Globus pallidus (tissue), 1 donor: ENCODE results near the gene PDE8B.

Experiments
- DNase-seq: peaks from one replicate; pipeline ENCODE4 v3.0.0-alpha.2; 2015; ENCODE audit warnings: low spot score

PDE8B gene, protein sequence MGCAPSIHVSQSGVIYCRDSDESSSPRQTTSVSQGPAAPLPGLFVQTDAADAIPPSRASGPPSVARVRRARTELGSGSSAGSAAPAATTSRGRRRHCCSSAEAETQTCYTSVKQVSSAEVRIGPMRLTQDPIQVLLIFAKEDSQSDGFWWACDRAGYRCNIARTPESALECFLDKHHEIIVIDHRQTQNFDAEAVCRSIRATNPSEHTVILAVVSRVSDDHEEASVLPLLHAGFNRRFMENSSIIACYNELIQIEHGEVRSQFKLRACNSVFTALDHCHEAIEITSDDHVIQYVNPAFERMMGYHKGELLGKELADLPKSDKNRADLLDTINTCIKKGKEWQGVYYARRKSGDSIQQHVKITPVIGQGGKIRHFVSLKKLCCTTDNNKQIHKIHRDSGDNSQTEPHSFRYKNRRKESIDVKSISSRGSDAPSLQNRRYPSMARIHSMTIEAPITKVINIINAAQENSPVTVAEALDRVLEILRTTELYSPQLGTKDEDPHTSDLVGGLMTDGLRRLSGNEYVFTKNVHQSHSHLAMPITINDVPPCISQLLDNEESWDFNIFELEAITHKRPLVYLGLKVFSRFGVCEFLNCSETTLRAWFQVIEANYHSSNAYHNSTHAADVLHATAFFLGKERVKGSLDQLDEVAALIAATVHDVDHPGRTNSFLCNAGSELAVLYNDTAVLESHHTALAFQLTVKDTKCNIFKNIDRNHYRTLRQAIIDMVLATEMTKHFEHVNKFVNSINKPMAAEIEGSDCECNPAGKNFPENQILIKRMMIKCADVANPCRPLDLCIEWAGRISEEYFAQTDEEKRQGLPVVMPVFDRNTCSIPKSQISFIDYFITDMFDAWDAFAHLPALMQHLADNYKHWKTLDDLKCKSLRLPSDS

GRCh38 chr5:77210091-77210963 is at the start of gene PDE8B:
Gene PDE8B (plus strand): TSS chr5:77210680. CDS start chr5:77210926, 246 bp downstream.
- DNase-seq = no peak

GRCh38 chr5:77163453-77163852 is 47.0 kb upstream of the PDE8B start:
- DNase-seq = peak; percentile 64

DNA sequence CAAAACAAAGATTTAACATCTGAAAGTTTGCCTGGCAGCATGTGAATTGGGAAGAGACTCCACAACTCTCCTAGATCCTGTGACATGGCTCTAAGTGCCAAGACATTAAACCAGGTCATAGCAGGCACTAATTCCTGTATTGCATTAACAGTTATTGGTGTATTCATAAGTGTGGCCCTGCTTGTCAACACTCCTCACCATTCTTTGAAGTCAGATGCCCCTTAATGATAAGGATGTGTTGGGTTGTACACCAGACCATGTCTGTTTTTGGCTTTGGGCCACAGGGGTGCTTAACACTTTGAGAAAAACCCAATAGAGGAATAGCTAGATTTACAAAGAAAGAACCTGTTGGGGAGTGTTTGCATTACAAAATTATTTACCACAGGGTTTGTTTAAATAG is 43.4 kb upstream of the PDE8B start:
- no peak for DNase-seq

DNA sequence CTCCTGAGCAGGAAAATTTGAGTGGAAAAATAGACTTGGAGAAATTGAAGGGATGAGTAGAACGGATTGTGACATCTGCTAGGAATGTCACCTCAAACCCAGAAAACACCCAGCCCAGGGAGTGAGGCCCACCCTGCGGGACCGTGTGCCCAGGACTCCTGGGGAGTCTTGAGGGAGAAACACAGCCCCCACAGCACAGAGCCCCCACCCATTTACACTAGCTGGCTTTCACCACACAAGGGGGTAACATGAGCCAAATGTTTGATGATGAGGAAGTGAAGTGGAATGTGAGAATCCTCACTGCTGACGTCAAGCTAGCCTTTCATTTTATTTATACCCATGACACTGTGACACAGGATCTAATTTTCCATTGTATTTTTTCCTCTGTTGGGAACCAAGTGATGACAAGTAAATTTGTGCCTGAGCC is 42.8 kb upstream of the PDE8B start:
- peak; percentile 37 for DNase-seq

DNA sequence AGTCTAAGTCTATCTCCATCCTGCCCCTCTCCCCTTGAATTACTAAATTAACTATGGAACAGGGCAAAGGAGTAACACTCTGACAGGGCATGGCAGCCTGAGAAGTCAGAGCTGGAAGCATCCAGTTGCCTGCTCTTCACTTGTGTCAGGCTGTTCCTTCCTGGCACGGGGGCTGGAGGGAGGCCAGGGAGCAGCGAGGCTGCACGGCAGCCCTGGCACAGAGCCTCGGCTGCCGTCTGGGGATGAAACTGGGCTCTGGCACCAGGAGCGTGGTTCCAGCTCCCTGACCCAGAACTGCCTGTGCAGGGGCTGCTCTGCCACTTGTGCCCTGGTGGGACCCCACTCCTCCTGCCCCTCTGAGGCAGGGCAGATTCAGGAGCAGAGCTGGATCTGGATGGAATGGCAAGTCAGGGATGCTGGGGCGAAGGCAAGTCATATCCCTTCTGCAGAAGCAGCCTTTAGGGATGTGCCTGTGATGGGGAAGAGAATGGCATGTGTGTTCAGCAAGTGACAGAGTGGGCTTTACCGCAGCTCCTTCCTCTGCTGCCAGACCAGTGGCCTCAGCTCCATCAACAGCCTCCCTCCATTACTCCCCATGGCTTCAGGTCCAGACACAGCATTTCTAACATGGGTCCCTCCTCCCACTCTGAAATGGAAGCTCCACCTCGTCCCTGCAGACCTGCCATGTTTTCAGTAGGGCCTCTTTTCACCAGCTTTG is 42.2 kb upstream of the PDE8B start:
- DNase-seq = peak; percentile 85

DNA sequence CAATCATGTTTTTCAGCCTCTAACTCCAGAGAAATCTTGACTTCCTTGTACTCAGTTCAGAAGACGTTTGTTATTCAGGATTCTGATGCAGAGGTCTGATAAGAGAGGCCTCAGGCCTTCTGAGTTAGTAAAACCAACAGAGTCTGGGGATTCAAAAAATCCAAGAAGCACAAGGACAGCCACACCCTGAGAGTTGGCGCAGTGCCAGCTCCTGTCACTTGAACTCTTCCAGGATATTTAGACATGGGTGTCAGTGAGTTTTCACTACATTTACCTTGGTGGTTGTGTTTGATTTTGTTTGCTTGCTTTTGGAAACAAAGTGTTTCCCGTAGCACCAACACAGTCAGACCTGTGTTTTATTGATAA is 41.6 kb upstream of the PDE8B start:
- DNase-seq = no peak

DNA sequence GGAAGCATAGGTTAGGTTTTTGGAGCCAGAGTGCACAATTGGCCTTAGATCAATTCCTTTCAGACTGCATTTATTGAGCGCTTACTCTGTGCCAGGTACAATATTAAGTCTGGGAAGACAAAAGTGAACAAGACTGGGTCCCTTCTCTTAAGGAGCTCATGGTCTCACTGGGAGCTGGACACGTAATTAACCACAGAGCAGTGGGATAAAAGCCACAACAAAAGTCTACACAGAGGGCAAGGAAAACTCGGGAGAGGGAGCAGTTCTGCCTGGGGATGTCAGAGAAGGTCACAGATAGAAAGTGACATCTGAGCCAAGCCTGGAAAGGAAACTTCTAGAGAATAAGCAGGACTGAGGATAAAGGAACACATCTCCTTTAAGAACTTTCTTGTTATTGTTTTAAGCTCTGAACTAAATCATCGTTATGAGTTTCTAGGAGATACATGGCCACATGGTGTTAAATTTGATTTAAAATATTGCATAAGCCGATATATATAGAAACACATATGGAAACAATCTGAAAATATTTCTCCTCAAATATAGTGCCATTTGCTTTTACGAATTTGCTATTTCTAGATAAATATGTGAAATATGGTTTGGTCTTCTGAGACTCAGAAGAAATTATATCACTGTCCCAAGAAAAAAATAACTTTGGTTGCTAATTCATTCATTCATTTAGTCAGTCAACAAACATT is 40.1 kb upstream of the PDE8B start:
- no peak for DNase-seq

GRCh38 chr5:77171141-77171910 is 39.2 kb upstream of the PDE8B start:
- no peak for DNase-seq

- no peak for DNase-seq
Measured at GRCh38 chr5:77172713-77173328, 37.7 kb upstream of the PDE8B start.

DNA sequence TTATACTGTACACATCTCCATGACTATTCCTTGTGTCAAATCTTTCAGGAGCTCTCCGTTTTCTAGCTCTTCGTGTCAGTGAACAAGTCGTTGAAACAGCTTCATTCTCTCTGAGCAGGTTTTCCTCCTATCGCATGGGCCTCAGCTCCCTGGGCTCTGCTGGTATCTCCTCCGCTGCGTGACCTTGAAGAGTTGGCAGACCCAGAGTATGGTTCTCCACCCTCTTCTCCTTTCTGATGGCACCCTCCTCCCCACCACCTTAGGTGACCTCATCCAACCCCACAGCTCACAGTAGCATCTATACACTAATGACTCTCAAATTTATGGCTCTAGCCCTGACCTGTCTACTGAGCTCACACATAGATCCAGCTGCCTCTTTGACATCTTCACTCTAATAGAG is 36.0 kb upstream of the PDE8B start:
- no peak for DNase-seq

GRCh38 chr5:77175231-77175630 is 35.2 kb upstream of the PDE8B start:
- DNase-seq = no peak

- no peak for DNase-seq
Measured at GRCh38 chr5:77176429-77176828, 34.1 kb upstream of the PDE8B start.

- DNase-seq = no peak
Measured at GRCh38 chr5:77177576-77177975, 32.9 kb upstream of the PDE8B start.

- no peak for DNase-seq
Measured at GRCh38 chr5:77180167-77181081, 30.1 kb upstream of the PDE8B start.

DNA sequence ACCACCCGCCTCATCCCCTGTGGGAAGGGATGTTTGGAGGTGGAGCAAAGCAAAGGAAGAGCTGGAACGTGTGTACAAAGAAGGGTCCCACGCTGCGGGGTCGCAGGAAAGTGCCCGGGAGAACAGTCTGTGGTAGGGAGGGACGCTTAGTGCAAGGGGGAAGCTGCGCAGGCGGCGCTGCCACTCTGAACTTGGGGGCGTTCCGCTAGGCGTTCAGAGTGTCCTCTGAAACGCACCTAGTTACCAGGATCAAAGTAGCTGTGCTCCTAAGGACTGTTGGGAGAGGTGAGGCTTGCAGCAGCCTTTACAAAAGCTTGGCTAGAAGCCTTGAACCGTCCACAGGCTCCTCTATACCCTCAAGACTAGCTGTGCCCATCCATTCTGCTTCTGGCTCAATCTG is 29.3 kb upstream of the PDE8B start:
- DNase-seq = no peak

DNA sequence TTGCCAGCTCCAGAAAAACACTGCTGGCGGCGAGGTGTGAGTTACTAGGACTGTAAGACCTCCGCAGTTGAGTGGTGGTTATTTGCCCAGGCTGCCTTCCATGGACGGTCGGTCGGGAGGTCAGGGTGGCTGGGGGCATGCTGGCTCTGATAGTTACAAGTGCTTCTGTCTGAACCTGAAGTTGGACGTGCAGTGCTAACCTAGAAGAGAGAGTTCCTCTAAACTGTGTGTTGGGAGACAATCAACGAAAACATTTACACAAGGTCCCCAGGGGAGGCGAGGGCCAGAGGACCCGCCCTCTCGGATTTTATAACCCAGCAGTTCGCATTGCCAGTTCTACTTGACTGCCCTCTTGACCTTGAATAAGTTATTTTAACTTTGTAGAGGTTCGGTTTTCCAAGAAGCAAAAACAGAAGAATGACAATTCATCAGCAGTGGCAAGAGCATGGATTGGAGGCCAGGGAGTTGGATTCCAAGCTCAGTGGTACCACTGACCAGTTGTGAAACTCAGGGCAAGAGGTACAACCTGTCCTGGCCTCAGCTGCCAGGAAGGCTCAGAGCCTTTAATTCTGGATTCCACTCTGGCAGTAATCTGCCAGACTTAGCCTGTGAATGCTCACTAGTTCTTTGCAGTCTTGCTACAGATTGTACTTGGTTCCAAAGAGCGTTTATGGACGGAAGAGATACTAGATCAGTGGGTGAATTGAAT is 28.7 kb upstream of the PDE8B start:
- no peak for DNase-seq

GRCh38 chr5:77182367-77182766 is 28.1 kb upstream of the PDE8B start:
- no peak for DNase-seq
